HepG2 (cell line): ENCODE results near the gene CSNK2A2.

ENCODE experiments used
- CC2D1A ChIP-seq: sonication (generic); formaldehyde crosslinking; IDR thresholded peaks from 2 replicates; pipeline ENCODE4 v1.8.1; 2023; ENCODE audit warnings: mild to moderate bottlenecking, missing genetic modification reagents
- CTCF ChIP-seq: sonication (generic); formaldehyde crosslinking; IDR thresholded peaks from 2 replicates; pipeline ENCODE4 v1.5.0; 2020; ENCODE audit warnings: mild to moderate bottlenecking, missing genetic modification reagents, moderate library complexity
- E2F5 ChIP-seq: sonication (generic); formaldehyde crosslinking; conservative IDR thresholded peaks from 2 replicates; pipeline ENCODE4 v1.4.0; 2020; ENCODE audit warnings: missing genetic modification reagents
- ETV6 ChIP-seq: sonication (generic); formaldehyde crosslinking; conservative IDR thresholded peaks from 2 replicates; pipeline ENCODE4 v1.4.0; 2020; ENCODE audit warnings: missing genetic modification reagents
- GABPA ChIP-seq, 2 experiments: IDR thresholded peaks; 2 replicates each; pipeline ENCODE4 v1.6.1; 2011 to 2016; ENCODE audit warnings: low read depth in 2 of 2, low read length in 1 of 2, missing biosample characterization in 1 of 2, missing genetic modification characterization in 1 of 2
- KAT8 ChIP-seq: IDR thresholded peaks from 2 replicates; pipeline ENCODE4 v1.6.1; 2016; ENCODE audit warnings: missing genetic modification reagents, missing compliant biosample characterization
- NCOA2 ChIP-seq: sonication (generic); formaldehyde crosslinking; IDR thresholded peaks from 2 replicates; pipeline ENCODE4 v1.8.0; 2022; ENCODE audit warnings: inconsistent platforms
- NFE2L1 ChIP-seq: sonication (generic); formaldehyde crosslinking; IDR thresholded peaks from 2 replicates; pipeline ENCODE4 v1.4.0; 2020; ENCODE audit warnings: missing genetic modification reagents, mild to moderate bottlenecking, borderline replicate concordance
- PCBP2 ChIP-seq: fragments of 200-400 bp; formaldehyde crosslinking; optimal IDR thresholded peaks from 2 replicates; pipeline ENCODE3; 2018; ENCODE audit warnings: low read length, low read depth; ENCODE audit not compliant: poor library complexity, severe bottlenecking
- WIZ ChIP-seq: sonication (generic); formaldehyde crosslinking; IDR thresholded peaks from 2 replicates; pipeline ENCODE4 v1.5.1; 2020; ENCODE audit warnings: mild to moderate bottlenecking, missing genetic modification reagents
- YY1 ChIP-seq: IDR thresholded peaks from 2 replicates; pipeline ENCODE4 v1.6.1; 2011; ENCODE audit warnings: low read length, low read depth, moderate library complexity, mild to moderate bottlenecking; ENCODE audit not compliant: insufficient read depth, insufficient replicate concordance
- ZNF44 ChIP-seq: sonication (generic); formaldehyde crosslinking; IDR thresholded peaks from 2 replicates; pipeline ENCODE4 v1.5.1; 2020; ENCODE audit warnings: mild to moderate bottlenecking, missing genetic modification reagents
- ZNF644 ChIP-seq: IDR thresholded peaks from 2 replicates; pipeline ENCODE4 v1.6.1; 2016; ENCODE audit warnings: low read depth

DNA sequence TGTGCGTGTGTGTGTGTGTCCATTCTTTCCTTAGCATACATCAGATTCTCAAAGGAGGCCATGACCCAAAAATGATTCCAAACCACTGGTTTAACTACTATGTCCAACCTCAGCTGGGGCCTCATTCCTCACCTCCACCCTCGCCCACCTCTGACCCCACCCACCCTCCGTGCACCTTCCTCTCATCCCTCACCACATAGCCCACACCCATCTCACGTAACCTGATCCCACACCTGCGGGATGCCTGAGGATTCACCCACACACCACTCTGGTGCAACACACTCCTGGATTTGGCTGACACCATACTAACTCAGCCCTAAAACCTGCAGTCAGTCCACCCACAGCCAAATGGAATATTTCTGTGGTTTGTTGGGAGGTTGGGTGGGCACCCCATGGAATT is 3.3 kb upstream of the CSNK2A2 start:
- TF ChIP-seq WIZ (CRISPR knock-in tag) (no peak), GABPA (IDR thresholded peaks at IDR 0.05; ENCODE audit: low read depth, low read length) (no peak), GABPA (CRISPR knock-in tag; IDR thresholded peaks at IDR 0.05; ENCODE audit: low read depth) (no peak), NFE2L1 (CRISPR knock-in tag) (no peak), E2F5 (CRISPR knock-in tag) (no peak), CTCF (no peak), ZNF44 (CRISPR knock-in tag) (no peak), KAT8 (CRISPR knock-in tag) (no peak), NCOA2 (CRISPR knock-in tag) (no peak), ZNF644 (CRISPR knock-in tag) (no peak), PCBP2 (no peak), YY1 (no peak), CC2D1A (CRISPR knock-in tag) (no peak), ETV6 (CRISPR knock-in tag) (no peak)
